ENCODE data around the gene CDK19.
"Not testable (repeated sequence)": the region's sequence is repeated elsewhere in the genome, so short reads cannot be mapped to it uniquely, and the experiment has no call there.

CDK19 gene

DNA sequence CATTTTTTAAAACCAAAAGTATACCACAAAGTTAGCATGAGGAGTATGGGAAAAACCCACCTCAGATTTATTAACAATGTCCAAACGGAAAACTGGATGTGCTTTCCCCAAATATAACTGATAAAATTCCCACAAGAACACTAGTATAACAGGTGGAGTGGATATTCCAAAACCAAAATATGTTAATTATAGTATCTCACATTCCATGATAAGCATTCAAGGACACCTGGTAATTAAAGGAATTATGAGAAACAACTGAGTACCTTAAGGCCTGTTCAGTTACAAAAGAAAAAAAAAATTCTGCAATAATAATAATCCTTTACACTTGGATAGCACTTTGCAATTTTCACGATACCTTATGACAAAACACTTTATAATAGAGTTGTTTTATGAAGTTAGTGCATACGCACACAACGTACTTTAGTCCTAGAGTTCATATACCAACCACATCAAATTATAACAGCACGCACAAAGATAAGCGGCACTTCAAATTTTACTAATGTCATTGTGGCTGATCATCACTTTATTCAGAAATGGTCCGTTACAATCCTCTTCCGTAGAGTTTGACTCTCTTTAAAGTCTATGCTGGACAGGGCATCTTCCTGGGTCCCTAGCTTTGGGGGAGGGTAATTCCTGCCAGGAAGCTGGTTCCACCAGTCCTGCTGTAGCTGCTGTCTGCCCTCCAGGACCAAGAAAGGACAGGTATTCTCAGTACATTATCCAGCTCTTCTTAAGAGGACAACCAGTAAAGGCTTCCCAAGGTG is 1.7 kb downstream of the CDK19 start:
- no peak for DNase-seq

DNA sequence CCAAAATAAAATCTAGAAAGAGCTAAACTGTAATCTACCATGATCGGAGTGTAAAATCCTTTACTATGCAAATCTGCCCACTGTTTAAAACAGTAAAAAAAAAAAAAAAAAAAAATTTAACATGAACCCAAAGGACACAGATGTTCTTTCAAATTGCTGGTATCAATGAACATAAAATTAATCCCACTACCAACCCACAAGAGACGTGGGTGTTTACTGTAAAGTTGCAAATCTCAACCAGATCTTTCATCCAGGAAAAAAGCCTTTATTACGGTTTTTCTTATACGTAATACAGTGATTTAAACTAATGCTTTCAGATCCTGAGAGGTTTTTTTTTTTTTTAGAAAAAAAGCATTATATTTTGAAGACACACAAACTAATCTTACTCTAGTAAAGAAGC is 2.5 kb downstream of the CDK19 start:
- DNase-seq = no peak

DNA sequence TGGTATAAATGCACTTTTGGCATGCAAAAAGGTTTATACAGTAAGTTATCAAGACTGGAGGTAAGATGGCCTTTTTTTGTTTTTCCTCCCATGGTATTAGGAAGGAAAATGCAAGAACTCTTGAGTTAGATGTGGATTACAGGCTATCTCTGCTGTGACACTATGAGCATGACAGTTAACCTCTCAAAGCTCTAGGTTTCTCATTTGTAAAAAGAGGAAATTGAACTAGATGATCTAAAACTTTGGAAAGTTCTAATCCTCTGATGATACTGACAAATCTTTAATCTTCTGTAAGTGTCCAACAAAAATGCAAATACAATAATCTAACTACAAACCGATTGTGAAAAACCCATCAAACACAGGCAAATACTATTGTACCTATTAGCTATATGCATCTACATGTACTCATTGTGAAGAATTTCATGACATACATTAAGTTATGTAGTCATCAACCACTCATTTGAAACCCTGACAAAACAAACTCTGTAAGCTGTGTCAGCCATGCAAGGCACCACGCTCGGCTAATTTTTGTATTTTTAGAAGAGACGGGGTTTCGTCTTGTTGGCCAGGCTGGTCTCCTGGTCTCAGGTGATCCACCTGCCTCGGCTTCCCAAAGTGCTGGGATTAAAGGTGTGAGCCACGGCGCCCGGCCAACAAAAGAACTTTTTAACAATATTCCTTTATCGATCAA is 4.2 kb downstream of the CDK19 start:
- no peak for DNase-seq

DNA sequence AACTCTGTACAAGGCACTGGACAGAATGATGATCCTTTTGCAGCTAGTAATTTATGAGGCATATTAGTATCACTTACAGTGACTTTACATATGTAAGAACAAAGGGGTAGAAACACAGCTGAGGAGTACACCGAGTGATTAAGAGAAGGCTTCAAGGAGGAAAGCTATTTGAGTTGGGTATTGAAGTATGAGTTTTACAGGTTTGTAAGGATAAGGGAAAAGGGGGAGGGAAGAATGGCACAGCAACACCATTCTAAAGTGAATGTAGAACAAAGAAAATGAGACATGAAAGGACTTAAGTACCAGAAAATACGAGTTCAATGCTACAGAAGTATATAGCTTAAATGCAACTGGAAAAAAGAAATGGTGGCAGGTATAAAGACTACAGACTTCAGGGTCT is 5.5 kb downstream of the CDK19 start:
- DNase-seq = no peak

DNA sequence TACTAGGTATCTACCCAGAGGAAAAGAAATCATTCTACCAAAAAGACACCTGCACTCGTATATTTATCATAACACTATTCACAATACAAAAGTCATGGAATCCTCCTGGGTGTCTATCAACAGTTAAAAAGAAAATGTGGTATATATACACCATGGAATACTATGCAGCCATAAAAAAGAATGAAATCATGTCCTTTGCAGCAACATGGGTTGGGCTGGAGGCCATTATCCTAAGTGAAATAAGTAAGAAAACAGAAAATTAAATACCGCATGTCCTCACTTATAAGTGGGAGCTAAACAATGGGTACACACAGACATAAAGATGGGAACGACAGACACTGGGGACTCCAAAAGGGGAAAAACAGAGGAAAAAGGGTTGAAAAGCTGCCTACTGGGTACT is 13.1 kb downstream of the CDK19 start:
- not testable (repeated sequence) for DNase-seq

DNA sequence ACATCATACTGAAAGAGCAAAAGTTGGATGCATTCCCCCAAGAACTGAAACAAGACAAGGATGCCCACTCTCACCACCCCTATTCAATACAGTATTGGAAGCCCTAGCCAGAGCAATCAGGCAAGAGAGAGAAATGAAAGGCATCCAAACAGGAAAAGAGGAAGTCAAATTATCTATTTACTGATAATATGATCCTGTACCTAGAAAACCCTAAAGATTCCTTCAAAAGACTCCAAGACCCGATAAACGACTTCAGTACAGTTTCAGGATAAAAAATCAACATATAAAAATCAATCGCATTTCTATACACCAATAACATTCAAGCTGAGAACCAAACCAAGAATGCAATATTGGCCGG is 14.5 kb downstream of the CDK19 start:
- DNase-seq = no peak

DNA sequence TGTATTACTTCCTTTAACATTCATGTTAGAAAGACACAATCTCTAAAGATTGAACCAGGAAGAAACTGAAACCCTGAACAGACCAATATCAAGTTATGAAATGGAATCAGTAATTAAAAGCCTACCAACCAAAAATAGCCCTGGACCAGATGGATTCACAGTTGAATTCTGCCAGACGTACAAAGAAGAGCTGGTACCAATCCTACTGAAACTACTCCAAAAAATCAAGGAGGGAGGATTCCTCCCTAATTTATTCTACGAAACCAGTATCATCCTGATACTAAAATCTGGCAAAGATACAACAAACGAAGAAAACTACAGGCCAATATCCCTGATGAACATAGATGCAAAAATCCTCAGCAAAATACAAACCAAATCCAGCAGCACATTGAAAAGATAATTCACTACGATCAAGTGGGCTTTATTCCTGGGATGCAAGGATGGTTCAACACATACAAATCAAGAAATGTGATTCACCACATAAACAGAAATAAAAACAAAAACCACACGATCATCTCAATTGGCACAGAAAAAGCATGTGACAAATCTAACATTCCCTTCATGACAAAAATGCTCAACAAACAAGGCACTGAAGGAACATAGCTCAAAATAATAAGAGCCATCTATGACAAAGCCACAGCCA is 15.0 kb downstream of the CDK19 start:
- no peak for DNase-seq

DNA sequence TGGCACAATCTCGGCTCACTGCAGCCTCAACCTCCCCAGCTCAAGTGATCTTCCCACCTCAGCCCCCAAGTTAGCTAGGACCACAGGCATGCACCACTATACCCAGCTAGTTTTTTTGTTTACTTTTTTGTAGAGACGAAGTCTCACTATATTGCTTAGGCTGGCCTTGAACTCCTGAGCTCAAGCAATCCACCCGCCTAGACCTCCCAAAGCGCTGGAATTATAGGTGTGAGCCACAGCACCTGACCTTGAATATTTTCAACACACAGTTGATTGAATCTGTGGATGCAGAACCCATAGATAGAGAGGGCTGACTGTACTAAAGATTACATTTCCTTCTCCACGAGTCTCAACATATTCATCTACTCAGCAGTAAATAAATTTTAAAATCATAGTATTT is 15.6 kb downstream of the CDK19 start:
- DNase-seq = no peak

DNA sequence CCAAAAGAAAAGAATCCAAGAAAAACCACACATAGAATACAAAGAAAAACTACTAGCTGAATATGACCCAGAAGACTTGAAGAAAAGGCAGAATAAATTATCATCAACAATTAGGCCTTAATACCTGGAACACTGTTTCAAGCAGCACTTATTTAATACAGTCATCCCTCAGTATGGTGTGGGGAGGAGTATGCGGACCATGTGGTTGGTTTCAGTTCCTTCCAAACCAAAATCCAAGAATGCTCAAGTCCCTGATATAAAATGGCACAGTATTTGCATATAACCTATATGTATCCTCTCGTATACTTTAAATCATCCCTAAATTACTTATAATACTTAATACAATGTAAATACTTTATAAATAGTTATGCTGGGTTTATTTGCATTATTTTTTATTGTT is 16.1 kb downstream of the CDK19 start:
- no peak for DNase-seq

DNA sequence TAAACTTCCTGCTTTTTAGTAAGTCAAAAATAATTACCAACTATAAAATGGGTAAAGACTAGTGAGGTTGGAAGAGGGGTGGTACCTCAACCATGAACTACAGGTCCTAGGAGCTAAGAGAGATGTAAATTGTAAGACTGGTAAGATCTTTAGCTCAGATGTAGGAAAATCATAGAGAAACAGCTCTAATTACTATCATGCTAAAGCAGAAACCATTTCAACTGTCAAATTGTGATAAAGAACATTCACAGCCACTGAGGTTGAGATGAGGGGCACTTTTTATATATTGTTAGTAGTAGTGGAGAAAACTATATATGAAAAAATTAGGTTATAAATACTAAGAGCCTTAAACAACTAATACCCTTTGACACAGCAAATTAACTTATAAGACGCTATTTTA is 20.0 kb downstream of the CDK19 start:
- no peak for DNase-seq

DNA sequence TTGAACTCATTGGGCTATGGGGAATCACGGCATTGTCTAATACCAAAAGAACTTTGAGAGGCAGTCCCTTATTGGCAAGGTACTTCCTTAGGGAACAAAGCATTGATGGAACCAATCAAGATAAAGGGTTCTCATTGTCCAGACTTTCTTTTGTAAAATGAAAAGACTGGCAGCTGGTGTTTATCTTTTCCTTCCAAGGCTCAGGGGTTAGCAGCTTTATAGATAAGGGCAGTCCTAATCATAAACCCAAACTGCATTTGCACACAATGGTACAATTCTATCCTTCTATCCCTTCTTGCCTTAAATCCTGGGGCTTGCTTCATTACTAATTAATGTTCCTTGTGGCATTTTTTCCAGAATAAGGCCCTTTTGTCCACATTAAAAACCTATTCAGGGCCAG is 28.6 kb downstream of the CDK19 start:
- DNase-seq = no peak

DNA sequence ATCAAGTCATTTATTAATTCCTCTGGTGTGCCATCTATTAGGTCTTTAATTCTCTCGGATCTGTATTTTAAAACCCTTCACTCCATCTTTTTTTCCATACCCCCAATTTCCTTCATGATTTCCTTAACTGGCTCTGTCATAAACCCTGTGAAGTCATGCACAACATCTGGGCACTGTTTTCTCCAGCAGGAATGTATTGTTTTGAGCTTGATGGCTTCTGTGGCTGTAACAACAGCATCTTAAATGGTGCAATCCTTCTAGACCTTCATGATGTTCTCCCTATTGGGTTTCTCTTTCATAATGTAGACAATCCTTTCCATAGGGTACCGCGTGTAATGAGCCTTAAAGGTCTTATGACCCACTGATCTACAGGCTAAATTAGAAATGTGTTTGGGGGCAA is 29.0 kb downstream of the CDK19 start:
- DNase-seq = no peak

DNA sequence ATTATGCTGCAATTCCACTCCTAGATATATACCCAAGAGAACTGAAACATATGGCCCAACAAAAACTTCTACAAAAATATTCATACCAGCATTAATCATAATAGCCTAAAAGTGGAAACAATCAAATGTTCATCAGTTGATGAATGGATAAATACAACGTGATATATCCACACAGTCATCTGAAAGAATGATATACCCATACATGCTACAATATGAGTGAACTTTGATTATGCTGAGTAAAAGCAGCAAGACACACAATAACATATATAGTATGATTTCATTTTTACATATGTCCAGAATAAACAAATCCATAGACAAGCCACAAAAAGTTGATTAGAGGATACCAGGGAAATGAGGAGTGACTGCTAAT is 30.7 kb downstream of the CDK19 start:
- no peak for DNase-seq

DNA sequence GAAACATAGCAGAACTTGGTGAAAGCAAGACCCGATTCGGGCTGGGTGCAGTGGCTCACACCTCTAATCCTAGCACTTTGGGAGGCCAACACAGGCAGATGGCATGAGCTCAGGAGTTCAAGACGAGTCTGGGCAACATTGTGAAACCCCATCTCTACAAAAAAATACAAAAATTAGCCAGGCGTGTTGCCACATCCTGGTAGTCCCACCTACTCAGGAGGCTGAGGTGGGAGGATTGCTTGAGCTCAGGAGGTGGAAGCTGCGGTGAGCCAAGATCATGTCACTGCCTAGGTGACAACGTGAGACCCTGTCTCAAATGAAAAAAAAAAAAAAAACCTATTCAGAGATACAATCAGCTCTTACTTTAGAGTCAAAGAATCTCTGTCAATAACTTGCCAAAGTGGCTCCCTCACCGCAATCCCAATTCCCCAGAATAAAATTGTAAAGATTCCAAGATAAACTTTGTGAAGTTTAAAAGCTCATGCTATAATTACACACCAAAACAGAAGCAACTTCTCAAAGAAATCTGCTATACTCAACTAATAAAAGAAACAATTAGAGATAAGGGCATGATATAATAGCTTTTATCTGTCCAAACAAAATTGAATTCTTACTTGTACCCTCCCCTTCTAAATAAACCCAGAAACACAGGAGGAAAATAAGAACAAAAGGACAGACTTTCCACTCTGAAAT is 33.6 kb downstream of the CDK19 start:
- DNase-seq = no peak

DNA sequence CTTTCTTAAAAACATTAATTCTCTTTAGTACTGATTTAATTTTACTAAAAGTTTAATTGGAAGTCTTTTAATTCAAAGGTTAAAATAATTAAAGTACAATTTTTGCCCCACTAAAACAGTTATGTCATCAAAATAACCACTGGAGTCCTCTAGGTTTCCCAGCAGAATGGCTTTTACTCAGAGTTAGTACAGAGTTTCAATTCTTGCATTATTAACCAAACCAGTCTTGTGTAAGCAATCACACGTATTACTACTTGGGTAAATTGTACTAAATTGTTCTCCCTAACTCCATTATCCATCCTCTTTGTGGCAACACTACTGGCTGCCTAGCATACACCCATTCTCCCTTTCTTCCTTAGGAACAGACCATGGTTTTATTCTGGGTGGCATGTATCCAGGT is 36.9 kb downstream of the CDK19 start:
- DNase-seq = no peak

DNA sequence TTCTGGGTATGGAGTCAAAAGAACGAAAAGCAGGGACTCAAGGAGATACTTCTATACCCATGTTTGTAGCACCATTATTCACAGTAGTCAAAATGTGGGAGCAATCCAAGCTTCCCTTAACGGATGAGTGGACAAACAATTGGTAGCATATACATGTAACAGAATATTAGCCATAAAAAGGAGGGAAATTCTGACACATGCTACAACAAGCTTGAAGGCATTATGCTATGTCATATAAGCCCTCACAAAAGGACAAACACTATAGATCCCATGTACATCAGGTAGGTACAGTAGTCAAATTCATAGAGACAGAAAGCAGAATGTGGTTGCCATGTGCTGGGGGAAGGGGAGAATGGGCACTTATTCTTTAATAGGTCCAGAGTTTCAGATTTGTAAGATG is 37.6 kb downstream of the CDK19 start:
- no peak for DNase-seq

DNA sequence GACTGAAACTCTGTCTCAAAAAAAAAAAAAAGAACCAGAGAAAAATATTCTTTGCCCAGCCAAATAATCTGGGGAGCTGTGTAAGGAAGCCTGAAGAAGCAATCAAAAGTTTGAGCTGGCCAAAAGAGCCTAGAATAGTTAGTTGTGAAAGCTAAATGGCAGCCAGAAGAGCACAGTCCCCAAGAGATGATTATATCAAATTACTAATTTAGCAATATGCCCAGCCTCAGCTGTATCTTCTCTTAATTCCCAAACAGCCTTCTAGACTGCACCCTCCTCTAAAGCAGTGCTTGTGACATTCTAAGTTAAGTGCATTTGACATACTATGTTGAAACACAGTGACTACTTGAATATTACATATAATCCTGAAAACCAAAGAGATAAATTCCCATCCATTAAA is 38.9 kb downstream of the CDK19 start:
- no peak for DNase-seq

DNA sequence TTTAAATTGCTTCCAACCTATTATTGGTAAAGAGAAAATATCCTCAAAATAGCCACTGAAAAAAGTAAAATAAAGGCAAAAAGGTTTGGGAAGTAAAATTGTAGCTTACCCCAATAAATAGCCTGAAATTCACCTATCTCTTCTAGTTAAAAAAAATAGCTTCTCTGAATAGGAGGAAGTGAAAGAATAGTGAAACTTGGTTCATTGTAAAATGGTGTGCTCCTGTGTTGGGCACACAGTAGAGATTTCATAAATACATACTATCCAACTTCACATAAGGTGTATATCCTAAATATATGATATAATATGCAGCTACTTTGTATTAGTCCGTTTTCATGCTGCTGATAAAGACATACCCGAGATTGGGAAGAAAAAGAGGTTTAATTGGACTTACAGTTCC is 45.3 kb downstream of the CDK19 start:
- DNase-seq = no peak

DNA sequence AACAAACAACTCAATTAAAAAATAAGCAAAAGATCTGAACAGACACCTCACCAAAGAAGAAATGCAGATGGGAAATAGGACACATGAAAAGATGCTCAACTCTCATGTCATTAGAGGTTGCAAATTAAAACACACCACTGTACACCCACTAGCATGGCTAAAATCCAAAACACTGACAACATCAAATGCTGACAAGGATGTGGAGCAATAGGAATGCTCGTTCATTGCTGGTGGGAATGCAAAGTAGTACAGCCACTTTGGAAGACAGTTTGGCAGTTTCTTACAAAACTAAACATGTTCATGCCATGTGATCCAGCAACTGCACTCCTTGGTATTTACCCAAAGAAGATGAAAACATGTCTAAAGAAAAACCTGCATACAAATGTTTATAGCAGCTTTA is 47.2 kb downstream of the CDK19 start:
- no peak for DNase-seq

DNA sequence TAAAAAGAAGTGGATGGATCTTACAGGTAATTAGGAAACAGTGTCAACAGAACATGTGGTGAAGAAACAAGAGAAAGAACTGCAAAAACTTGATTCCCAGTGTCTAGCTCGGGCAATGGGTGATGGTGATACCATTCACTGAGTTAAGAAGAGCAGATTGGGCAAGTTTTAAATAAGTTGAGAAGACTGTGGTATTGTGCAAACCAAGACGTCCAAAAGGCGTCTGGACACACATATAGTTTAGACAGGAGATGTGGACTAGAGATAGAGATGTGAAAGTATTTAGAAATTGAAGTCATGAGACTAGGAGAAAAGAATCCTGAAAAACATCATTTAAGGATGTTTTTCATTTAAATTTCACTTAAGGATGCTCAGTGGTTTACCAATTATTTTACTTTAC is 53.9 kb downstream of the CDK19 start:
- no peak for DNase-seq

DNA sequence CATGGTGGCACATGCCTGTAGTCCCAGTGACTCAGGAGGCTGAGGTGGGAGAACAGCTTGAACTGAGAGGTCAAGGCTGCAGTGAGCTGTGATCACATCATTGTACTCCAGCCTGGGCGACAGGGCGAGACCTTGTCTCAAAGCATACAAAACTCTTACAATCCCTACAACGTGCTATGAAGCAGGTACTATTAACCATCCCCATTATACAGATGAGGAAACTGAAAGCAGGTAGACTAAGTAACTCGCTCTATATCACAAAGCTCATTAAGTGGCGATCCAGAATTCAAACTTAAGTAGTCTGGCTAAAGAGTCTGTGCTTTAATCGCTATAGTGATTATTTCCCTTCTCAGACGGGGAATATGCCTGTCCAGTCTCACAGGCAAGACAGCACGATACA is 54.7 kb downstream of the CDK19 start:
- no peak for DNase-seq

DNA sequence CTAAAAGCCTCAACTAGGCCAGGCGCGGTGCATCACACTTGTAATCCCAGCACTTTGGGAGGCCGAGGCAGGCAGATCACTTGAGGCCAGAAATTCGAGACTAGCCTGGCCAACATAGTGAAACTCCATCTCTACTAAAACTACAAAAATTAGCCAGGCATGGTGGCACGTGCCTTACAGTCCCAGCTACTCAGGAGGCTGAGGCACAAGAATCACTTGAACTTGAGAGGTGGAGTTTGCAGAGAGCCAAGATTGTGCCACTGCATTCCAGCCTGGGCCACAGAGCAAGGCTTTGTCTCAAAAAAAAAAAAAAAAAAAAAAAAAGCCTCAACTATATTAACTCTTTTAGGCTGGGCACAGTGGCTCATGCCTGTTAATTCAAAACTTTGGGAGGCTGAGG is 55.2 kb downstream of the CDK19 start:
- DNase-seq = not testable (repeated sequence)

DNA sequence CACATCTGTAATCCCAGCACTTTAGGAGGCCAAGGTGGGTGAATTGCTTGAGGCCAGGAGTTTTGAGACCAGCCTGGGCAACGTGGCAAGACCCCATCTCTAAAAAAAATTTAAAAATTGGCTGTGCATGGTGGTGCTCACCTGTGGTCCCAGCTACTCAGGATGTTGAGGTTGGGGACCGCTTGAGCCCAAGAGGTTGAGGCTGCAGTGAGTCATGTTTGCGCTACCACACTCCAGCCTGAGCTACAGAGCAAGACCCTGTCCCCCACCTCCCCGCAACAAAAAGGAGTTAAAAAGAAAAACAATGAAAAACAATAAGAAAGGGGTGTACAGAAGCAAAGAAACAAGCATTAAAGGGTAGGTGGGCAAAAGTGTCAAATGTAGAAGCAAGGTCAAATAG is 57.3 kb downstream of the CDK19 start:
- DNase-seq = no peak

DNA sequence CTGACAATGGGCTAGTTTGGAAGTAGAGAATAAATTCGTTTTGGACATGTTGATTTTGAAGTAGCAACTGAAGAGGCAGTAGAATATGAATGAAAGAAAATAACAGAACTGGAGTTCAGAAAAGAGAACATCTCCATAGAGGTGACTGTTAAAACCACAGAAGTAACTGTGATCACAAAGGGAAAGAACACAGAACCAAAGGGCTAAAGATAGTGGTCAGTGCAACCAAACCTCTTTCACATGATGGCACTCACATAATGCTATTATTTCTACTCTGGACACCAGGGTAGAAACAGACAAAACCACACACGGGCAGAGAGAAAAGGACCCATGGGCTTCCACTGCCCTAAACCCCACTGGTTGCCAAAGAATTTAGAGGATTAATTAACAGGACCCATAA is 58.5 kb downstream of the CDK19 start:
- no peak for DNase-seq

All from activated gamma-delta T cell treated with Interleukin-2 at 50 U/mL for 16 hours (primary cell).